Measurements from ENCODE around the gene ZNF331.
"Not testable (repeated sequence)": the region's sequence is repeated elsewhere in the genome, so short reads cannot be mapped to it uniquely, and the experiment has no call there.

Gene ZNF331

DNA sequence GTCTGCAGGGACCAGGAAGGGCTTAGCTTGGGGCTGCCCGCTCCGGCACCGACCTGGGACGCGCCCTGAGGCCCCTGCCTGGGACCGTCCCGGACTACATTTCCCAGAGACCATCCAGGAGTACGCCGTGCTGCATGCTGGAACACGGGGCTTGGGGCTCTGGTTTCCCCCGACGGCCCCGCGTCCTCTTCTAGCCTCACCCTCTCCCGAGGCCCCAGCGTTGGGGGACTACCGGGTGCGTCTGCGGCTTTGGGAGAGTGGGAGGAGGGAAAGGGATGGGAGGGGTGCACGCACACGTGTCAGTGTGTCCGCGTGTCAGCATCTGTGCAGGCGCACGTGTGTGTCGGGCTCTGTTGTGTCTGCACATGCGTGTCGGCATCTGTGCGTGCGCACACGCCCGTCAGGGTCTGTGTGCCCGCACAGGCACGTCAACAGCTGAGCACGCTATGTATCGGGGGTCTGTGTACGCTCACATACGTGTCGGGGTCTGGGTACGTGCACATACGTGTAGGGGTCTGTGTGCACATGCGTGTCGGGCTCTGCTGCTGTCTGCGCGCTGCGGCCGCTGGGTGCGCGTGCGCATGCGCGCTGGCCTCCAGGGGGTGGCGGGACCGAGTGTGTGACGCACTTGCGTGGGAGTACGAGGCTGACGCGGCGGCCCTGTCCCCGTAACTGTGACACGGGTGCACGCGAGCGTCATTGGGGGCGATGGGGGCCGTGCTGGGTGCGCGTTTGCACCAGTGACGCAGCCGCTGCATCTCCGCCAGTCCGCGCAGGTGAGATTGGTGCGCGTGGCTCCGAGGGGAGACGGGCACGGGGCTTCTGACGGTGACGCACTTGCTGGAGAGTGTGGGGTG, at the start of gene ZNF331:
TSS of gene ZNF331 (plus strand) at position 625 of the 857 bp plus-strand sequence. CDS start 31,232 bp downstream, outside the sequence.
- peak; percentile 72 for DNase-seq

DNA sequence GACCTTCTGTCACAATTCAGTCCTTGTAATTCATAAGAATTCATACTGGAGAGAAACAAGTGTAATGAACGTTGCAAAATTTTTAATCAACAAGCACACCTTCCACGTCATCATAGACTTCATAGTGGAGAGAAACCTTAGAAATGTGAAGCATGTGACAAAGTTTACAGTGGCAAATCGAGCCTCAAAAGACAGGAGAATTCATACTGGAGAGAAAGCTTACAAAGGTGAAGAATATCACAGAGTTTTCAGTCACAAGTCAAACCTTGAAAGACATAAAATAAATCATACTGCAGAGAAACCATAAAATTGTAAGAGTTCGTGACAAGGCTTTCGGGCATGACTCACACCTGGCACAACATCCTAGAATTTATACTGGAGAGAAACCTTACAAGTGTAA, 45.8 kb upstream of the ZNF331 start:
- DNase-seq, result no peak

DNA sequence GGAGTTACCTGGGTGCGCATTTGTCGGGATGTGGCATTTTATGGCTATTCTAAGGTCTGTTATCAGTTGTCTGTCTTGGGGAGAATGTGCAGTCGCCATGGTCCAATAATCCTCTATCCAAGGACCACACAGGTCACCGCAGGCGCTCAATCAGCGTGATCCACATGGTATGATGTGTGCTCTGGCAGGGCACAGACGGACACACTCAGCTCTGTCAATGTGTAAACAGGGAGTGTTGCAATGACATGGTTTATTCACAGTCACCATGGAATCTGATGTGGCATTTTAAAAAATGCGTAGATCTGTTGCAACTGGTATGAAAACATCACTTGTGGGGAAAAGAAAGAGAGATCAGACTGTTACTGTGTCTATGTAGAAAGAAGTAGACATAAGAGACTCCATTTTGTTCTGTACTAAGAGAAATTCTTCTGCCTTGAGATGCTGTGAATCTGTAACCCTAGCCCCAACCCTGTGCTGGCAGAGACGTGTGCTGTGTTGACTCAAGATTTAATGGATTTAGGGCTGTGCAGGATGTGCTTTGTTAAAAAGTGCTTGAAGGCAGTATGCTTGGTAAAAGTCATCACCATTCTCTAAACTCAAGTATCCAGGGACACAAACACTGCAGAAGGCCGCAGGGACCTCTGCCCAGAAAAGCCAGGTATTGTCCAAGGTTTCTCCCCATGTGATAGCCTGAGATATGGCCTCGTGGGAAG, 40.5 kb upstream of the ZNF331 start:
- DNase-seq, result not testable (repeated sequence)

DNA sequence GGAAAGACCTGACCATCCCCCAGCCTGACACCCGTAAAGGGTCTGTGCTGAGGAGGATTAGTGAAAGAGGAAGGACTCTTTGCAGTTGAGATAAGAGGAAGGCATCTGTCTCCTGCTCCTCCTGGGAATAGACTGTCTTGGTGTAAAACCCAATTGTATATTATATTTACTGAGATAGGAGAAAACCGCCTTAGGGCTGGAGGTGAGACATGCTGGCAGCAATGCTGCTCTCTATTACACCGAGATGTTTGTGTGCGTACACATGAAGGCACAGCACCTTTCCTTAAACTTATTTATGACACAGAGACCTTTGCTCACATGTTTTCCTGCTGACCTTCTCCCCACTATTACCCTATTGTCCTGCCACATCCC, 39.9 kb upstream of the ZNF331 start:
- not testable (repeated sequence) for DNase-seq

DNA sequence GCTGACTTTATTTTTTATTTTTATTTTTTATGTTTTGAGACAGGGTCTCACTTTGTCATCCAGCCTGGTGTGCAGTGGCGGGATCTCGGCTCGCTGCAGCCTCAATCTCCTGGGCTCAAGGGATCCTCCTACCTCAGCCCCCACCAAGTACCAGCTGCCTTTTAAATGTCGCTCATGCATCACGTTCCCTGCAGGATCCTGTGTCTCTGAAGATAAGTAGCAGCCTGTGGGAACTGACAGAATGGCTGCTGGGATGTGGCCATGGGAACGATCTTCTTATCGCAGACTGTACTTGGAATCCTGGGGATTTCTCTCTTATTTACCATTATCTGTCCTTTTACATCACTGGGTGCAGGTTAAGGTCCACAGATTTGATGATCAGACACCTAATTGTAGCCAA, 34.8 kb upstream of the ZNF331 start:
- not testable (repeated sequence) for DNase-seq

DNA sequence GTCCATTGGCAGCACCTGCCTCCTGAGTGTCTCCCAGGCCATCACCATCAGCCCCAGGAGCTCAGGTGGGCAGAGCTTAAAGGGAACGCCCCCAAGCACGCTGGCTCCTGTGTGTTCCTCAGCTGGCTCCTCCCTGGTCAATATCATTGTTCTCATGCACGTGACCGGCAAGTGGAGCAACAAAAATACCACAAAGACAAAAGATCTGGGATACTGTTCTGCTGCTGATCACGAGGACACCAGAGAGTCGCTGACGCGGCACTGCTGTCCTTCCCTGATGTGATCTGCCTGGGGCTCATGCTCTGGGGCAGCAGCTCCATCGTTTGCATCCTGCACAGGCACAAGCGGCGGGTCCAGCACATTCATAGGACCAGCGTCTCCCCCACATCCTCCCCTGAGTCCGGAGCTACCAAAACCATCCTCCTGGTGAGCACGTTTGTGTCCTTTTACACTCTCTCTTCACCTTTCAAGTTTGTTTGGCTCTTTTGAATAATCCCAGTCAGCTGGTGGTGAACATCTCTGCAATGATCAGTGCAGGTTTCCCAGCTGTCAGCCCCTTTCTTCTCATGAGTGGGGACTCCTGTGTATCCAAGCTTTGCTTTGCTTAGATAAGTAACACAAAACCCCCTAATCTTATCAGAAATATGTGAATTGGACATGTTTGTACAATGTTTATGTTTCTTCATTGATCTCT, 34.1 kb upstream of the ZNF331 start:
- DNase-seq, result not testable (repeated sequence)

DNA sequence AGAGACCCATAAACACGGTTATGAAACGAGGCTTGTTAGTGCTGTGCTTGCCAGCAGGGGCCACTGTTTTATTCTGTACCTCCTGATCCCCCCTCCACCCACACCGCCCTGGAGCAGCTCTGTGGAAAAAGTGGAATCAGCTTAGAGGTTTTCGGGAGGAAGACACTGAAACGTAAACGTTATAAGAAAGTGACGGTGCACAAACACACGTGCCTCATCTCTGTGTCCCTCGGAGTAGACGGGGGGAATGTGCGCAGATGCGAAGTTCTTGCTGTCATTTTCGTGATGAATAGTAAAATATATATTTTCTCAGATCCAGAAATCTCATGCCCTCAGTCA, 33.6 kb upstream of the ZNF331 start:
- DNase-seq, result not testable (repeated sequence)

DNA sequence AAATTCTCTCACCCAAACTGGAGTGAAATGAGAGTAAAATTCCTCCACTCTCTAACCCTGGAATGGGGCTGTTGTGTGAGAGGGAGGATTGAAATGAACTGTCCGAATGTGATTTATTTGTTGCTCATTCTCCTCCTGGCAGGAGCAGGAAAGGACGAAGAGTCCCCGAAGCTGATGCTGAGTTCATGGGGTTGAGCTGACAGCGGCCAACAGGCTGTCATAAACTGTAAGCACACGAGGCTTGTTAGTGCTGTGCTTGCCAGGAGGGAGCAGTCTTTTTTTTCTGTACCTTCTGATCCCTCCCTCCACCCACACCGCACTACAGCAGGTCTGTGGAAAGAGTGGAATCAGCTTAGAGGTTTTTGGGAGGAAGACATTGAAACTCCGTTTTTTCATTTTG, 33.1 kb upstream of the ZNF331 start:
- DNase-seq, result no peak

DNA sequence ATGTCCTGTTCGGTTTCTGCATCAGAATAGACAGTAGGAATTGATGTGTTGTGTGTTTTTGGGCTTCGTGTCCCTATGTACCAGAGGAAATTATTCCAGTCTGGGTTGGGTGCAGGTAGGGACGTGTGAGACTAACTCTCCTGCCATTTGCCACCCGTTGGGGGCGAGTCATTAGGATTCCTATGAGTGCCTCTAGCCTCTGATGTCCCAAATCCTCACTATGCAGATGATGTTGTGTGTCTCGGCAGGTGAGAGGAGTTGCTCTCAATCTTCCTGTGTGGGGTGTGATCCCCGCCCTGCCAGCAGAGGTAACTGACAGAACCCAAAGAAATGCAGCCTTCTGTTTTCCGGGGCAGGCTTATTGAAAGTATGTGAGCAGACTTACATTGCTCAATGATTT, 31.2 kb upstream of the ZNF331 start:
- no peak for DNase-seq

DNA sequence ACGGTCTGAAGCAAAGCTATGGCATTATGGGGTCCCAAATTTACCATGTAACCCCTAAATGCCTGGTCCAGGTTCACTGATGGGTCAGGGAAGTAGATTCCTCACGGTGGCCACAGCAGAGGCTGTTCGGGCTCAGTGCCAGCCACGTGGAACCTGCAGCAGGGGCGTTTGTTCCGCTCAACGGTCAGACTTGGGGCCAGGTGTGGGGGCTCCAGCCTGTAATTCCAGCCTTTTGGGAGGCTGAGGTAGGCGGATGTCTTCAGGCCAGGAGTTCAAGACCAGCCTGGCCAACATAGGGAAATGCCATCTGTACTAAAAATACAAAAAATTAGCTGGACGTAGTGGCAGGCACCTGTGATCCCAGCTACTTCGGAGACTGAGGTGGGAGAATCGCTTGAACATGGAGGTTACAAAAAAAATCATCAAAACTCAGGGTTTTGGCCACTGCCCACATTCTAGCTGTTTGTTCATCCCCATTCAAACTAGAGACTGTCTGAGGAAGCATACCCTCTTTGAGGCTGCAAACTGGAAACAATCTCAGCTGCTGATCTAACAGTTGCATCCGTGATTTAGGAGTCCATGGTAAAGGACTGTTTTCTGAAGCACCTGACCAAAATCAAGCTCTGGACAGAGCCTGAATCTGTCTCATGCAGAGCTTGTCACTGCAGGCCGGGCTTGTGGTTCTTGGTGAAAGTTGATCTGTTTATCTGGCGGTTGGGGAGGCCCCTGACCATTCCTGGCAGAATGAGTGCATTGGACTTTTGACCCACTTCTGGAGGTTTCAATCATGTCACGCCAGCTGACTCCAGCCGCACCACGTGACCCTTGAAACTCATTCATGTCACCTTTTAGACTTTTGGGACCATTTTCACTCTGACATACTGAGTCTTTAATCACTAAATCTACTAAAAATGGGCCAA, 30.2 kb upstream of the ZNF331 start:
- no peak for DNase-seq

DNA sequence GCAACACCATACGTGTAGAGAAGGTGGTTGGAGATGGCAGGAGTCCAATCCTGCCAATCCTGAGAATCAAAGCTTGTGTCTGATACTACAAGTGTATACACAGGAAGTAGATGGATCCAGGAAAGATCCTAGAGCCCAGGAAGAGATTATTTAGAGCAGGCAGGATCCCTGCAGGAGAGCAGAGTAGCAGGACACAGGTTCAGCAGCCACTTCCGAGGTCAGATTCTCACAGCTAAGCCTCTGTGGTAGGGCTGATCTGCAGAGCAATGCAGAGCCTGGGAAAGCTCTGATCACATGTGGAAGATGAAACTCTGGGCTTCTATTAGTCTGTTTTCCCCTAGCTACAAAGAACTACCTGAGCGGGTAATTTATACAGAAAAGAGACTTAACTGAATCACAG, 28.5 kb upstream of the ZNF331 start:
- no peak for DNase-seq

DNA sequence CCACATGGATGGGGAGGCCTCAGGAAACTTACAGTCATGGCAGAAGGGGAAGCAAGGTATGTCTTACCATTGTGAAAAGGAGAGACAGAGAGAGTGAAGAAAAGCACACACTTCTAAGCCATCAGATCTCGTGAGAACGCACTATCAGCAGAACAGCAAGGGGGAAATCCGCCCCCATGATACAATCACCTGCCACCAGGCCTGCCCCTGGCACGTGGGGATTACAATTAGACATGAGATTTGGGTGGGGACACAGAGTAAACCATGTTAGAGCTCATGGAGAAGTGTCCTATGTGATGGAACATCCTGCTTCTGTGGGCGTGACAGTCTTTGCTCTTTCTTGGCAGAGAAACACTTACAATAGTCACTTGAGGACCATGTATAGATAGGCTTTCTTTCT, 28.1 kb upstream of the ZNF331 start:
- DNase-seq, result no peak

DNA sequence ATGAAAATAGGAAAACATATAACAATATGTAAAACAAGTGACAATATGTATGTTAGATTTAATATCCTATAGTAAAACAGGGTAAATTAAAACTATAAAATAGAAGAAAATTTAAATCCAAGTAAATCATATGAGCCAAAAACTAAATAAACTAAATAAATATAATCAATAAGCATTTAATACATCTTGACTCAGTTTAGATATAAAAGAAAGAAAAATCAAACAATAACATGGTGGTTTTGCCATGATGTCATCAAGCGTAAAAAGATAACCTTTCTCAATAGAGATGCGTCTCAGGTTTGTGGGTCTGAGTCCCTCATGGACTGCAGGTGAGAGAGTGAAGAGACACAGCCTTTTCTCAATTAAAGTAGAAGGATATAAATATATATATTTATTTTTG, 26.6 kb upstream of the ZNF331 start:
- no peak for DNase-seq

DNA sequence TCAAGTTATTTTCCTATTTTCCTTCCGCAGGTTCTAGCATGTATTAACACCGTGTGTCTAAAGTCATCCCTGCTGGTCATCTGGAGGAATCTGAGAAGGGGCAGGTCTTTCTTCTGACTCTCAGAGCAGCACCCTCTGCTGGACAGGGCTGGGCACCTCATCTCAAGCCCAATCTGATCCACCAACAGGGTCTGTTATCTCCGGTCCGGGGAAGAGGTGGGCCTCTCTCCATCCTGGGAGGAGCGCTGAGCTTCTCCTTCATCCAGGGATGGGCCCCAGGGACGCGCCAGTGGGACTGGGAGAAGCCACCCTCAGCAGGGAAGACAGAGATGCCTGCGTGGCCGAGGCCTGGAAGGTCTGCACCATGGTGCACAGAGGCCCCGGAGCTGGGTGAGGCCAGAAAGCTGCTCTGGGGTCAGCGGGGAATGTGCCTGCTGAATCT, 26.0 kb upstream of the ZNF331 start:
- no peak for DNase-seq

DNA sequence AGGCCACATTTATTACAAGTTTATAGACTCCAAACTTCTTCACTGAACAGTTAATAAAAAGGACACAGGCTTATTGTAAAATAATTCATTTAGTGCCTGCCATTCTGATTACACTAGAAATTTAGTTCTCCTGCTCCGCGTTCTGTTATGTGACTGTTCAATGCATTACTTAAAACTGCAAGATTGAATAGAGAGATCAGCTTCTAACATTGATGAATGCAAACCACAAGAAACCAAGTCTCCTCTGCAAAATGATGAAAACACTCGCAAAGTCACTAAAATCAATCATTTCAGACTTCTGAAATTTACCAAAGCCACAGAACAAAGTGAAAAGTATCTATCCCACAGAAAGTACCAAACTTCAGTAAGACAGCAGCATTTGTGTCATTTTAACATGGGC, 22.9 kb upstream of the ZNF331 start:
- not testable (repeated sequence) for DNase-seq

DNA sequence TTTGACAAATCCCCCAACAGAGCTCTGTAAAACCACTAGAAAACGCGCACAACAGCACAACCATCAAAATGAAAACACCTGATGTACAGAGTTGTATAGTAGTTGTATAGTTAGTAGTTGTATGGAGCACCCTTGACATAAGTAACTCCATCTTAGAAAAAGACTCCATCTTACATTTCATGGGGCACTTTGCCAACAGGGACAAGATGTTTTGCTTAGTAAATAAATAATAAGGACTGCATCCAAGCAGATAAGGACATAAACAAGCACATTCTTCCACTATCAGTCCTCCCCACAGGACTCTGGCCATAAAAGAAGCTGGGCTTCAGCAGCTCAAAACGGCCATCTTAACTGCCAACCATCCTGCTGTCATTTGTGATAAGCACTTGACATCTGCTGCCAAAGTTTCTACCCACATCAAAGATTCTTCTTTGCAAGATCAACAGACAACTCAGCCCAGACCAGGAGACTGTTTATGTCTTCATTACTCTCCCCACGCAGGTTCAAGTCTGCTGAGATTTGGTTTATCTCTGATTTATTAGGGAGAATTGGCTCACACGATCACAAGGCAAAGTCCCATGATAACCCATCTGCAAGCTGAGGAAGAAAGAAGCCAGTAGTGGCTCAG, 20.7 kb upstream of the ZNF331 start:
- DNase-seq, result no peak

DNA sequence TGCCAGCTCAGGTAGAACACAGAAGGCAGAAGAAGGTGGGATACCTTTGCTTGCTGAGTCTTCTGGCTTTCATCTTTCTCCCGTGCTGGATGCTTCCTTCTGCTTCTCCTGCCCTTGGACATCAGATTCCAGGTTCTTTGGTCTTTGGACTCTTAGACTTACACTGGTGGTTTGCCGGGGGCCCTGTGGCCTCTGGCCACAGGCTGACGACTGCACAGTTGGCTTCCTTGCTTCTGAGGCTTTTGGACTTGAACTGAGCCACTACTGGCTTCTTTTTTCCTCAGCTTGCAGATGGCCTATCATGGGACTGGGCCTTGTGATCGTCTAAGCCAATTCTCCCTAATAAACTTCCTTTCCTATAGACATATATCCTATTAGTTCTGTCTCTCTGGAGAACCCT, 19.8 kb upstream of the ZNF331 start:
- no peak for DNase-seq

DNA sequence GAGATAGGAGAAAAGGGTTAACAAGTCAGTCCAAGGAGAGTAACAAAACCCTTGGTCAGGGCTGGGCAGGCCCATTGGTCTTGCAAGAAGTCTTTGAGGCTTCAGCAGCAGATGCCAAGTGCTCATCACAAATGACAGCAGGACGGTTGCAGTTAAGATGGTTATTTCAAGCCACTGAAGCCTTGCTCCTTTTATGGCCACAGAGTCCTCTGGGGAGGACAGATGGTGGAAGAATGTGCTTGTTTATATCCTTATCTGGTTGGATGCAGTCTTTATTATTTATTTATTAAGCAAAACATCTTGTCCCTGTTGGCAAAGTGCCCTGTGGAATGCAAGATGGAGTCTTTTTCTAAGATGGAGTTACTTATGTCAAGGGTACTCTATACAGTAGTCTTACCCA, 19.2 kb upstream of the ZNF331 start:
- DNase-seq, result no peak

DNA sequence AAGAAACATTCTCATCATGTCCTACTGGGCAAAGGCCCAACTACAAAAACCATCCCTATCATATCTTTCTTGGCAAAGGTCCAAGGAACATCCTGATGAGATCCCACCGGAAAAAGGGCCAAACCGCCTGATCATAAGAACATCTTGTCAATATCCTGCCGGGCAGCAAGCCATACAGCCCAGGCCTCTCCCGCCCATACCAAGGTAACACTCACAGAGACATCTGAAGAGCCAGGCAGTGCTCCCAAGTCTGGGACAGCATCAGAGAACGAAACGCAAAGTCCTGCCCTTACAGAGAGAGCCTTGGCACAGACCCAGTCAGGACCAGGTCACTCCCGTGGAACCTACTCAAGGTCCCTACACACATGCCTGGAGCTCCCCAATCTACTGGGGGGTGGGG, 18.5 kb upstream of the ZNF331 start:
- no peak for DNase-seq

DNA sequence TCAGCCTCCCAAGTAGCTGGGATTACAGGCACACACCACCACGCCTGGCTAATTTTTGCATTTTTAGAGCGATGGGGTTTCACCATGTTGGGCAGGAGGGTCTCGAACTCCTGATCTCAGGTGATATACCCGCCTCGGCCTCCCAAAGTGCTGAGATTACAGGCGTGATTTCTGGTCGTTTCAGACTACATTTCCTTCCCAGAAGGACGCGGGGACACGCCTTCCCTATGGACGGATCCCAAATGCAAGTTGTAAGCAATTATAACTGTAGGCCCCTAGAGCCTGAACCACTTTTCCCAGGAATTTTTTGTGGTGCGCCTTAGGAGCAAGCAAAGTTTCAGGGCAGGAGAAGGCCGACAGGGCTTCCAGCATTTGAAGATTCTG, 17.8 kb upstream of the ZNF331 start:
- no peak for DNase-seq

DNA sequence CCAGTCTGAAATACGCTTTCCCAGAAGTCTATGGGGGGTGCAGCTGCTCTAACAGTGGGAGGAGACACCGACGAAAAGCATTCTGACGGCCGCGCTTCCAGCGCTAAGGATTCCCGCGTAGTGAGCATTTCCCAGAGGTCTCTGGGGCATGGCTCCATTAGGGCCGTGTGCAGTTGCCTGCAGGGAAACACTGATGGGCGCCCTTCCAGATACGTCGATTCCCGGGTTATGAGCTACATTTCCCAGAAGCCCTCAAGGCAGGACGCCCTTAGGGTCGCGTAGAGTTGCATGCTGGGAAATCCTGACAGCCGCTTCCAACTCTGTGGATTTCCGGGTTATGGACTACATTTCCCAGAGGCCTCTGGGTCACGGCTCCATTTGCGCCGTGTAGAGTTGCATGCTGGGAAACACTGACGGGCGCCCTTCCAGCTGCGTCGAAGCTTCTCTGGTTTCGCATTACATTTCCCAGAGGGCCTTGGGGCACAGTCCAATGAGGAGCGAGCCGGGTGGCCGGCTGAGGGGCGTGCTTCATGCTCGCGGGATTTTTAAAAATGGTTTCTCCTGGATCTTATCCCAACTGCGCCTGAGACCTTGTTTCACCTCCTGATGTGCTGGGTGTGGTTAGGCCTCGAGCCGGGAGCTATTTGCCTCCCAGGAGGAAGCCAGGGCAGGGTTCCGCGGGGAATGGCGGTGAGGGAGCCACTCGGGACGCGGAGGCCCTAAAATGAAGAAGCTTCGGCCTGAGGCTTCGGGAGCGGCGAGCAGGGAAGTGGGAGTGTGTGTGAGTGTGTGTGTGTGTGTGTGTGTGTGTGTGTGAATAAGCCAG, 17.2 kb upstream of the ZNF331 start:
- peak; percentile 99 for DNase-seq
